GM10847 (cell line): Measurements from ENCODE around the gene CDKN2AIP.

Experiments used
- POLR2A ChIP-seq: IDR thresholded peaks from 2 replicates; pipeline ENCODE4 v1.6.1; 2011; ENCODE audit not compliant: insufficient read length; ENCODE audit errors: extremely low read depth

The CDKN2AIP gene

DNA sequence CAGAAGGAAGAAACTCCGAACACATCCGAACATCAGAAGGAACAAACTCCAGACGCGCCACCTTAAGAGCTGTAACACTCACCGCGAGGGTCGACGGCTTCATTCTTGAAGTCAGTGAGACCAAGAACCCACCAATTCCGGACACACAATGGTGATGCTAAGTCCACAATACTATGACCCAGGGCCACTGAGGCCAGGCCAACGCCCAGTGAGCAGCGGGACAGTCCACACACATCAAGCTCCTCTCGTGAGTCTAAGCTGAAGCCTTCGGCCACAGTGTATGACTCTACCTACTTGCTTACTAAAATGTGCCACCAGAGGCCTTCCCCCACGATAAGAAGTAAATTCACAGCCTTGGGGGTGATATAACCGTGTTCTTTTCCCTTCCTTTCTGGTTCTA, 10.2 kb upstream of the CDKN2AIP start:
- no peak for TF ChIP-seq POLR2A

DNA sequence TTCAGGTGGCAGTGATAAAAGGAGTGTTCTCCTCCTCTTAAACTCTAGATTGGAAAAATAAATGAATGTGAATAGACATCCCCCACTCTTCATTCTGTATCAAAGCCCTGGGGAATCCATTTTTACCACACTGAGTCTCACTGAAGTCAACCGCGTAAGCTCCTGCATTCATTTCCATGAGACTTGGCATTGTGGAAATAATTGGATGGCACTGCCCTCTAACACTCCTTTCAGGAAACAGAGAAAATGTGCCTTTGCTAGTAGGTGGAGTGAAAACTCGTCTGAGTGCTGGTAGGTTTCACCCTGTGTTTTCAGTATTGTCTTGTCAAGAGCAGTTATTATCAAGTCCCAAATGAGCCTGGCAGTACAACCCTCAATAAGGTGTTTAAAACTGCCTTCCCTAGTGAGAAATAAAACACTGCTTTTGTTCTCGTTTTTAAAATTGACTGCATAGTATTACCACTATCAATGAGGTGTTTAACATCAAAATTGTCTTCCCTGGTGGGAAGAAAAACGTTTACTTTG, 9.7 kb upstream of the CDKN2AIP start:
- no peak for TF ChIP-seq POLR2A

DNA sequence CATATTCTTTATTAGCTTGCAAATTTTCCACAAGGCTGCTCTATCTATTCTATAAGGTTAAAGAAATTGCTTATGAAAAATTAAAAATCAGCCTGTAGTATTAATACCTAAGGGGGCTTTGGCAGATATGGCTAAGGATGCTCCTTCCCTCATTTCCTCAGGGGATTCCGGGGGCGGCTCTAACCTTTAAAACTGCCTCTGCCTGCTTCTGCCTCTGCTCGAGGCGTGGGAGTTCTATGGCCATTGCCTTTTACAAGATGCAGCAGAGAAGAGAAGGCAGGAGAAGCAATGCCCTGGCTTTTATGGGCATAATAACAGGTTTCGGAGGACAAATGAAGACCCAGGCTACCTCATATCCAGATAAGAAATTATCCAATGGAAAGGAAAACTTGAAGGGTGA, 8.6 kb upstream of the CDKN2AIP start:
- TF ChIP-seq POLR2A: no peak

DNA sequence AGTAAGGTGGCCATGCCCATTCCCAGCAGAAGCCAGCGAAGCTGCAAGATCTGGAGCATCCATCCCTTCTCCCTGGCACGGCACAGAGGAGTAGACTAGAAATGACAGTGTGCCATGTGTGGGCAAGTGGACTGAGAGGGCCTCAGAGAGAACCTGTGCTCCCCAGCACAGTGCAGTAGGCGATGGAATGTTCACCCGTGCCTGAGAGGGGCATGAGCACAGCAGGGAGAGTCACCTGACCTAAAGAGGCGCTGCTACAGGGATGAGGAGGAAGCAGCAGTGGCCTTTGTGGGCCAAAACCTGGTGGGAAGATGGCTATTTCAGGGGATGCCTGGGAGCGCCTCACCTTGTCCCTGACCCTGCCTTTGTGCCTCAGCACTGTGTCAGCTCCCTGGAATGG, 8.0 kb upstream of the CDKN2AIP start:
- no peak for TF ChIP-seq POLR2A

DNA sequence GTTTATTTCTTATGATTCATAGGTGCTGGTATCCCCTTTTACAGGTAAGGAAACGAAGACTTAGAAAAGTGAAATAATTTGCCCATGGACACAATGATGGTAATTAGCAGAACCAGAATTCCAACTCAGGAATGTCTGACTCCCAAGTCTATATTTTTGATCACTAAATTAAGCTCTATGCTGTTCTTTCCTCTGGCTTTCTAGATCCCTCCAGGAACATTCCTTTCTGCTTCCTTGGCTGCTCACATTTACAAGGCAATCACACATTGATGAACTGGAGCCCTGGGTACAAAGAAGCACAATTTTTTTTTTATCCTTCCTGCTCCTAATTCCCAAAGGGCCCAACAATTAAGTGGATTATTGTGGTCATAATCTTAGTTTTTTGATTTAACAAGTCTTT, 7.0 kb upstream of the CDKN2AIP start:
- TF ChIP-seq POLR2A: no peak

DNA sequence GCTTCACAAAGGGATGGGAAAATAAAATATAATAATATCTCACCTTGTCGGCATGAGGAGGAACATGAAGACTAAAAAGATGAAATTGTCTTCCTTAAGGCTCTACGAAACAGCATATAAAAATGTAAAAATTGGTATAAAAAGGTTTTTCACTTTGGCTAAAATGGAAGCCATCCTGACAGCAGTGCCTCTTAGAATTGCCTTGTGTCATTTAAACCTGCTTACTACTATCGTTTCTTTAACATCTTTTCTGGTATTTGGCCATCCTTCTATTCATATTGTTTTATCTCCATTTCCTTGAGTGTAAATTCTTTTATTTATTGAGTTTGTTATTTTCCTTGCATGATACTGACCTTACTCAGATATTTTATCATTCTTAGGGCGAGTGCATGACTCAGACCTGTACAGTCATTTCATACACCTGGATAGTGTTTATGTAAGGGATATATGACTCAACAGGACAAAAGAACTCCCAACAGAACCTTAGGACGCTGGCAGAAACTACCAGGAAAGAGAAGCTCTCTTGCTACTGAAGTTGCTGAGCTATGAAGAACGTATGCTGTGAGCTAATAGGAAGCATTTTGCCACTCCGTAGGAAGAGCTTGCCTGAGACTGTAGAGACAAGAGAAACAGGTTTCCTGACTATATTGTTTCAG, 5.8 kb upstream of the CDKN2AIP start:
- no peak for TF ChIP-seq POLR2A

DNA sequence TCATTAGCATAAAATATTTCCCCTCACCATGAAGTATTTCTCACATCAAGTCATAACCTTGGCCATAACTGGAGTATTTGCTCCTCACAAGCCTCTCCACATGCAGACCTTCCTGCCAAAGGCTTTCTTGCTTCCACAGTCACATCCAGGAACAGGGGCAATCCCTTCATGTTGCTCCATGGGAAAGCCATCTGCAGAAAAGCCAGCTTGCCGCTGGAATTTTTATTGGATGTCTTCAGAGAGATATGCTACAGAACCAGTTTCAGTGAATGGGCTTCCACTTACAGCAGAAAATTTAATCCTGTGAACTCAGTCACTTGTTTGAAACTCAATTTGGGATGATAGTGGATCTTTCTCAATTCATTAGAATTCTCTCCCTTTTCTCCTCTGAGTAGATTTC, 3.2 kb upstream of the CDKN2AIP start:
- TF ChIP-seq POLR2A: no peak

DNA sequence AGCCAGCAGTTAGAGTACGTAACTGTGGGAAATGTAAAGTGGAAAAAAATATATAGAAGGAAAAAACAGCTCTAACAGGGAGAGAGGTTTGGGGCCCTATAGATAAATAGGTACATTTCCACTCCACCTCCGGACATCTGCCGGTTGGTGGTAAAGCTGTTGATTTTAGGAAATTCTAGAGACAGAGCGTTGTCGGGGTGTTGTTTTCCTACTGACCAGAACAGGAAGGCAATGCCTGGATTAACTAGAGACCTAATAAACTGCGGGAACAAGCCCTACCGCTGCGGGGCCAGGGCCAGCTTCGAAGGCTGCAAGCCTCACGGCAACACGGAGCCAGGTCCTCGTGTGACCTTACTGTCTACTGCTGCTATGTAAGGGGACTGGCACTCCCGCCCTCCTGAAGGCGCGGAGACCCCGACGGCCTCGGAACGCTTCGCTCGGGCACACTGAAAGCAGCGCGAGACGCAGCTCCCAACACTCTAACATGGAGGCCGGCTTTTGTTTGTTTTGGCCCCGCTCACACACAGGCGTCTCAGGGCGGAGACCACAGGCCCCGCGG, 702 bp upstream of the CDKN2AIP start:
- TF ChIP-seq POLR2A: no peak

DNA sequence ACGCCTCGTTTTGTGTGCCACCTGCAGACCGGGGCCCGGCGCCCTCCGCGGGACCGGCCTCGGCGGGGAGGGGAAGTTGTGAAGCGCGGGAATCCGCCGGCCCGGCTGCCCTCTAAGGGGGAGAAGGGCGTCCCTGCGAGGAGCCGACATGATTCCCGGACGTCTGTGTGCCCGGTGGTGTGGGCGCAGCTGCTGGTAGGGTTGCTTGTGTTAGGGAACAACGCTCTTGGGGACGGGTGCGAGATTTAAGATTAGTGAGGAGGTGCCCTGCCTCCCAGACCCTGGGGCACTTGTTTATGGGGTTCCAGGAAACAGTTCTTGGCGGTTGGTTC, 627 bp downstream of the CDKN2AIP start:
- TF ChIP-seq POLR2A: no peak

DNA sequence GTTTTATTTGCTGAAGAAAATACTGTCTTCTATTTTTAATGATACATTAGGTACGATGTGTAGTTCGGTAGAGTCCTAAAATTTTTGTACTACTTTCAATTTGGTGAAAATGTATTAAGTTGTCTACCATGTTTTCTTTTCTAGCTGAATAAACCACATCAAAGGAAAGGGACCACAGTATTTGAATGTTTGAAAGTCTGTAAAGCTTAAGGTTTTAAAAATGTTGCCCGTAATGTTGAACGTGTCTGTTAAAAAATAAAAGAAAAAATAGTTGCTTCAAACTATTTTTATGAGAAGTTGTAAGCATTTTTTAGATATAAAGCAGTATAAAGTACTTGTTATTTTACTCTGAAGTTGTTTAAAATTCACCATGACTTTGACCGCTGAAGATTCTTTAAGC, 3.2 kb downstream of the CDKN2AIP start:
- TF ChIP-seq POLR2A: no peak

DNA sequence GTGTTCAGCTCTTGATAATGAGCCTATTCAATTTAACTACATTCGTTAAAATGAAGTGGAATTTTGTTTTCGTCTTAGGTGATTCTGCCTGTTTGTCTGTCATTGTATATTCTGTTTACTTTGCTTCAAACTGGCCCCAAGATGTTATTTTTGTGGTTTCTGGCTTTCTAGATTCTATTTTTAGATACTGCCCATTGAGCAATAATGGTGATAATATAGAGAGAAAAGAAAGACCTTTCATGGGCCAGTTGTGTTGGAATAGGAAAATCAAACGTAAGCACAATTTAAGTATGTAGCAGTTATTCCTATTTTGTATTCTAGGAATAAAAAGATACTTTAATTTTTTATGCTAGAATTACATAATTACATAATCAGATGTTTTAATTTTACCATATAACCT, 4.0 kb downstream of the CDKN2AIP start:
- no peak for TF ChIP-seq POLR2A

DNA sequence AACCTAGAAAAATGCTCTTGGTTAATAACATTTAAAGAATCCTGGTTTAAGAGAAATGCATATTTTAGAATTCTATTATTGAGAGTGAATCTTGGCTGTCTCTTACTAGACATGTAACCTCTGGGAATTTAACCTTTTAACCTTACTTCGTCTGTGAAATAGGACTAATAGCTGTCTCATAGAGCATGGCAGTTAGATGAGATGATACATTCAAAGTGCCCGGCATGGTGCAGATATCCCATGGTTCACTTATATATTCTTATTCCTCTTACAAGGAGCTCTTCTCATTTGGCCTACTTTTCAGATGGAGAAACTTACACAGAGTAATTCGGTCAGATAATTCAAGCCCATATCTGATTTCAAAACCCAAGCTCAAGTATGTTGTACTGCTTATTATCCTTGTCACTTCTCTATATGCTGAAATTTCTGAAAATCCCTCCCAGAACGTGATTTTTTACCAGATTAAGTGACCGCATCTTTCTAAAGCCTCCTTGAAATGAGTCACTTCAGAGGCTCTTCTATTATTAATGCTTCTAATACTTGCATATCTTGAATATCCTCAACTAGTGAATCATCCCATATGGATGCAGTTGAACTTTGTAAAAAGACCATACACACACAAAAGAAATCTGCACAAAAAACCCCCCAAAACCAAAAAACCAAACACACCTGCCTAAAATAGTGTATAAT, 4.9 kb downstream of the CDKN2AIP start:
- no peak for TF ChIP-seq POLR2A

DNA sequence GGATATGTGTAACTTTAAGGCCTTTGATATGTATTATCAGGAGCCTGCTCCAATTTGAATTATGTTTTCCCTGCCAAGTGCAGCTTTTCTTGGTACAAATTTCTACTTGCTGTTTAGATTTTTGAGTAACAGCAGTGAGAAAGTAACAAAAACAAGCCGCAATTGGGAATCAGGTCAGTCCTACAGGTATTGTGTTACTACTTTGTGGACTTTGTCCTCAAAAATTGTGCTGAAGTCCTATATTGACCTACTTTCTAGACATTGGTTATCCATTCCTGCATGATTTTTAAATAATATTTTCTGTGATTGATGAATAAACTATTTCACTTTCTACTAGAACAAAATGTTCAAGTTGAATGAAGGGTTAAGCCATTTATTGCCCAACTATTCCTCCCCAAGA, 5.7 kb downstream of the CDKN2AIP start:
- TF ChIP-seq POLR2A: no peak

DNA sequence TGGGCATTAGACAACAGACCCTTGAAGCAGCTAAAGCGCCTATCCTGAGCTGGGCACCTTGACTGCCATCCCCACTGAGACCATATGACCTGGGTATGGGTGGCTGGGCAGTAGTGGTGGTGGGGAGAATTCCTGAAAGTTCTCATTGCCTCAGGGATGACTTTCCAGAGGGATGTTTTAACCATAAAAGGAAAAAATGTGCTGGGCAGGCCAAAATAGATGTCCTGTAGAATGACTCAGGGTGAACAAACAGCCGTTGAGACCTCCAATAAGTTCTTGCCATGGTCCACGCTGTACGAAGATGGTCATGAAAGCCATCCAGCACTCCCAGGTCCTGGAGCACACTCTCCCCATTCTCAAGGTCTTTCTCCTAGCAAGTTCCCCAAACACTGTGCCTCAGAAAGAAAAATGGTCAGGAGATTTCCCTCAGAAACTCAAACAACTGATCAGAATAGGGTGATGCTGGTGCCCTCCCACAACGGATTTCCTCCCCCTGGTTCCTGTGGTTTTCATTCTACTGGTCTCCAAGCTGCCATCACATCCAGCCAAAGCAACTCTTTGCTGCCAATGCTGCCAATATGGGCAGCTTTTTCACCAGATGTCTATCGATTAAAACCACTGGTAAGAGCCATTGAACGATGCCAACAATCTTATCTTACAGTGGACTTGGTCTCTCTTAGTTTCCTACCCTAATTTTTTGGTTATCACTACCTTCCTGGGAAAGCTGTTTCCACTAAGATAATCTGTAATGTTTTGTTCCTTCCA, 11.2 kb downstream of the CDKN2AIP start:
- no peak for TF ChIP-seq POLR2A

DNA sequence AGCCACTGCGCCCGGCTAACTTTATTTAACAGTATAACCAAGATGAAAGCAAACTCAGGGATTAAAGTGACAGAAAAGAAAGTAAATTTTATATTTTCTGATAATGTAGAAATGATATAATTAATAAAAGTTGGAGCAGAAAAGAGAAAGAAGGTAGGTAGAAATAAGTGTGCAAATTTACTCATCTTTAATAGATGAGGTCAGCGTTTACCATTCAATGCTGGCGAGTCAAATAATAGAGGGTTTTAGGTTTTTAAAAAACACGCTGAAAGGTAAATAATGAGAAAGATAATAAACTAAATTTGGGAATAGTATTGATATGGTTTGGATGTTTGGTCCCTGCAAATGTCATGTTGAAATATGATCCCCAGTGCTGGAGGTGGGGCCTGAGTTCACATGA, 13.6 kb downstream of the CDKN2AIP start:
- TF ChIP-seq POLR2A: no peak

DNA sequence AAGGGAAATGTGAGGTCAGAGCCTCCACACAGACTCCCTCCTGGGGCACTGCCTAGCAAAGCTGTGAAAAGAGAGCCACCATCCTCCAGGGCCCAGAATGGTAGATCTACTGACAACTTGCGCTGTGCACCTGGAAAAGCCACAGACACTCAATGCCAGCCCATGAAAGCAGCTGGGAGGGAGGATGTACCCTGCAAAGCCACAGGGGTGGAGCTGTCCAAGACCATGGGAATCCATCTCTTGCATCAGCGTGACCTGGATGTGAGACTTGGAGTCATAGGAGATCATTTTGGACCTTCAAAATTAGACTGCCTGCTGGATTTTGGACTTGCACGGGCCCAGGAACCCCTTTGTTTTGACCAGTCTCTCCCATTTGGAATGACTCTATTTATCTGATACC, 22.8 kb downstream of the CDKN2AIP start:
- TF ChIP-seq POLR2A: no peak
